Lower leg skin (tissue), 4 donors: ENCODE results near the gene ITPKB. TPM values are rescaled to one million over a fixed set of nuclear protein-coding genes. Genes with fewer than 3 reads are reported as not detected.

ENCODE experiments used
- DNase-seq, 2 donors: peaks; one replicate each; pipeline ENCODE4 v3.0.0-alpha.2; 2019; ENCODE audit warnings: low spot score in 2 of 2
- H3K4me3 ChIP-seq: fragments of 200-600 bp; sonication (generic); 2 replicates; pipeline ENCODE4 v1.5.1; 2017; ENCODE audit warnings: mild to moderate bottlenecking, low read depth; ENCODE audit not compliant: poor library complexity, severe bottlenecking
- CTCF ChIP-seq, 3 donors: fragments of 450-650 bp; IDR thresholded peaks; one replicate each; pipeline ENCODE4 v1.5.1; 2016; ENCODE audit warnings: antibody characterized with exemption in 3 of 3, mild to moderate bottlenecking in 3 of 3, moderate library complexity in 2 of 3
- POLR2A ChIP-seq, 2 donors: fragments of 450-650 bp; IDR thresholded peaks; one replicate each; pipeline ENCODE4 v1.6.1; 2016 to 2017; ENCODE audit warnings: antibody characterized with exemption in 2 of 2, mild to moderate bottlenecking in 1 of 2, moderate library complexity in 1 of 2
- WGBS, 2 donors: methylation state at CpG; one replicate each; pipeline ENCODE4 v1.1.5; 2018; 5-methylcytosine and 5-hydroxymethylcytosine counted together
- intact Hi-C: fragments of 100-400 bp; cut with DNase I; formaldehyde crosslinking; loops from one replicate; pipeline ENCODE4 v1.15.0; 2023; ENCODE audit warnings: low total_unique reads
- total RNA-seq, 4 donors: library from RNA; depleted of rRNA; stranded (reverse); fragments of >200 nt; gene quantifications; one replicate each; pipeline ENCODE4 v1.1.0, GENCODE V29; 2016

Gene ITPKB
- total RNA-seq, 4 donors from 2014 or later = 39.3 to 57.2 (median 44.1) TPM

GRCh38 chr1:226633541-226634165, 105.4 kb downstream of the ITPKB start:
- peak in 1 of 2 donors; percentile 85 for DNase-seq
- H3K4me3 ChIP-seq = no peak overlapping the region
- no peak for TF ChIP-seq POLR2A (IDR thresholded peaks at IDR 0.05)
- no peak for TF ChIP-seq CTCF (IDR thresholded peaks at IDR 0.05)
- 30 to 31% methylated on average over 7 of the region's 7 CpGs for WGBS, 2 donors
- intact Hi-C loops = no loop called here

GRCh38 chr1:226632922-226633351, 106.1 kb downstream of the ITPKB start:
- 77% methylated on average over 10 of the region's 10 CpGs for WGBS, 2 donors
- peak in 1 of 2 donors; percentile 85 for DNase-seq

GRCh38 chr1:226632169-226632879, 106.8 kb downstream of the ITPKB start:
- no peak overlapping the region for H3K4me3 ChIP-seq
- 92 to 93% methylated on average over 9 of the region's 9 CpGs for WGBS, 2 donors
- intact Hi-C loops = no loop called here
- no peak for TF ChIP-seq CTCF (IDR thresholded peaks at IDR 0.05)
- no peak for TF ChIP-seq POLR2A (IDR thresholded peaks at IDR 0.05)
- peak in 1 of 2 donors; percentile 88 for DNase-seq

More at GRCh38 chr1:226632922-226633351, 106.1 kb downstream of the ITPKB start:
- TF ChIP-seq POLR2A (IDR thresholded peaks at IDR 0.05) = no peak
- TF ChIP-seq CTCF (IDR thresholded peaks at IDR 0.05) = no peak
- no peak overlapping the region for H3K4me3 ChIP-seq
- intact Hi-C loops = no loop called here

GRCh38 chr1:226631229-226632000, 107.7 kb downstream of the ITPKB start:
- H3K4me3 ChIP-seq = no peak overlapping the region
- intact Hi-C loops = no loop called here
- no peak for TF ChIP-seq POLR2A (IDR thresholded peaks at IDR 0.05)
- TF ChIP-seq CTCF (IDR thresholded peaks at IDR 0.05) = no peak
- 85 to 94% methylated on average over 10 of the region's 10 CpGs for WGBS, 2 donors
- peak in 1 of 2 donors; percentile 82 for DNase-seq

GRCh38 chr1:226630592-226630991, 108.5 kb downstream of the ITPKB start:
- no peak overlapping the region for H3K4me3 ChIP-seq
- TF ChIP-seq POLR2A (IDR thresholded peaks at IDR 0.05) (no peak), CTCF (IDR thresholded peaks at IDR 0.05) (no peak)
- peak in 1 of 2 donors; percentile 54 for DNase-seq
- intact Hi-C loops = no loop called here
- WGBS, 2 donors = 91 to 92% methylated on average over 3 of the region's 3 CpGs
